AG09309 (cell line): Measurements from ENCODE around the gene SLAMF8.

Experiments
- DNase-seq: peaks from one replicate; pipeline ENCODE4 v3.0.0-alpha.2; 2010; ENCODE audit warnings: low read depth
- H3K4me3 ChIP-seq: 2 replicates; pipeline ENCODE4 v1.5.1; 2011; ENCODE audit warnings: mild to moderate bottlenecking, low read depth, low read length, moderate library complexity; ENCODE audit not compliant: control insufficient read depth
- CTCF ChIP-seq: IDR thresholded peaks from 2 replicates; pipeline ENCODE4 v1.5.1; 2011; ENCODE audit warnings: mild to moderate bottlenecking, low read depth, low read length, inconsistent platforms; ENCODE audit not compliant: insufficient read depth, control insufficient read depth; ENCODE audit errors: missing control alignments

The SLAMF8 gene

GRCh38 chr1:159815926-159816325, 10.7 kb upstream of the SLAMF8 start:
- DNase-seq: no peak
- H3K4me3 ChIP-seq: no peak overlapping the region
- TF ChIP-seq CTCF: no peak

GRCh38 chr1:159817276-159818041, 9.2 kb upstream of the SLAMF8 start:
- TF ChIP-seq CTCF: no peak
- no peak for DNase-seq
- no peak overlapping the region for H3K4me3 ChIP-seq

GRCh38 chr1:159821171-159821867, 5.4 kb upstream of the SLAMF8 start:
- TF ChIP-seq CTCF: no peak
- H3K4me3 ChIP-seq: no peak overlapping the region
- no peak for DNase-seq

GRCh38 chr1:159823406-159823805, 3.3 kb upstream of the SLAMF8 start:
- H3K4me3 ChIP-seq: no peak overlapping the region
- no peak for DNase-seq
- TF ChIP-seq CTCF: no peak

GRCh38 chr1:159825564-159825963, 1.1 kb upstream of the SLAMF8 start:
- no peak for TF ChIP-seq CTCF

GRCh38 chr1:159827102-159827490, 423 bp downstream of the SLAMF8 start:
- DNase-seq: no peak
- TF ChIP-seq CTCF: no peak
- no peak overlapping the region for H3K4me3 ChIP-seq

More at GRCh38 chr1:159825564-159825963, 1.1 kb upstream of the SLAMF8 start:
- no peak overlapping the region for H3K4me3 ChIP-seq
- no peak for DNase-seq
